ENCODE measurements around the gene CCNB3.

GRCh38 chrX:50211510-50211909, 6.9 kb downstream of the CCNB3 start:
- TF ChIP-seq, protein P1, sequence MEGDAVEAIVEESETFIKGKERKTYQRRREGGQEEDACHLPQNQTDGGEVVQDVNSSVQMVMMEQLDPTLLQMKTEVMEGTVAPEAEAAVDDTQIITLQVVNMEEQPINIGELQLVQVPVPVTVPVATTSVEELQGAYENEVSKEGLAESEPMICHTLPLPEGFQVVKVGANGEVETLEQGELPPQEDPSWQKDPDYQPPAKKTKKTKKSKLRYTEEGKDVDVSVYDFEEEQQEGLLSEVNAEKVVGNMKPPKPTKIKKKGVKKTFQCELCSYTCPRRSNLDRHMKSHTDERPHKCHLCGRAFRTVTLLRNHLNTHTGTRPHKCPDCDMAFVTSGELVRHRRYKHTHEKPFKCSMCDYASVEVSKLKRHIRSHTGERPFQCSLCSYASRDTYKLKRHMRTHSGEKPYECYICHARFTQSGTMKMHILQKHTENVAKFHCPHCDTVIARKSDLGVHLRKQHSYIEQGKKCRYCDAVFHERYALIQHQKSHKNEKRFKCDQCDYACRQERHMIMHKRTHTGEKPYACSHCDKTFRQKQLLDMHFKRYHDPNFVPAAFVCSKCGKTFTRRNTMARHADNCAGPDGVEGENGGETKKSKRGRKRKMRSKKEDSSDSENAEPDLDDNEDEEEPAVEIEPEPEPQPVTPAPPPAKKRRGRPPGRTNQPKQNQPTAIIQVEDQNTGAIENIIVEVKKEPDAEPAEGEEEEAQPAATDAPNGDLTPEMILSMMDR (IDR thresholded peaks at IDR 0.05; ENCODE audit: low read length): no peak
- TF ChIP-seq EZH2 (optimal IDR thresholded peaks at IDR 0.05; ENCODE audit: low read depth, low read length): no peak

Measured in MM.1S (cell line).